GM23338 (cell line): Measurements from ENCODE around the gene CTBP2. TPM values are rescaled to one million over a fixed set of nuclear protein-coding genes. Genes with fewer than 3 reads are reported as not detected.
"Not testable (repeated sequence)": the region's sequence is repeated elsewhere in the genome, so short reads cannot be mapped to it uniquely, and the experiment has no call there.

Source experiments
- ATAC-seq: fragments of 200-7000 bp; cut with Tn5 transposase; 3 replicates; pipeline ENCODE4 v1.9.1; 2020
- DNase-seq: peaks from one replicate; pipeline ENCODE4 v3.0.0-alpha.2; 2015; ENCODE audit warnings: low spot score
- H2AFZ ChIP-seq: fragments of 200-600 bp; sonication (generic); 2 replicates; pipeline ENCODE4 v1.8.0; 2016; ENCODE audit warnings: antibody characterized with exemption, mild to moderate bottlenecking, moderate library complexity
- H3F3A ChIP-seq: fragments of 200-600 bp; sonication (generic); replicated peaks from 2 replicates; pipeline ENCODE4 v1.8.0; 2017; ENCODE audit warnings: antibody characterized with exemption, mixed run types, low read depth
- H3K27ac ChIP-seq: fragments of 200-600 bp; sonication (generic); 2 replicates; pipeline ENCODE4 v1.6.1; 2016; ENCODE audit warnings: low read depth
- H3K27me3 ChIP-seq: fragments of 200-600 bp; sonication (generic); 2 replicates; pipeline ENCODE4 v1.8.0; 2016; ENCODE audit warnings: mild to moderate bottlenecking, mixed run types, moderate library complexity; ENCODE audit not compliant: insufficient read depth
- H3K36me3 ChIP-seq: fragments of 200-600 bp; sonication (generic); 2 replicates; pipeline ENCODE4 v1.8.0; 2016; ENCODE audit warnings: mild to moderate bottlenecking; ENCODE audit not compliant: insufficient read depth
- H3K4me1 ChIP-seq: fragments of 200-600 bp; sonication (generic); 2 replicates; pipeline ENCODE4 v1.8.0; 2016; ENCODE audit warnings: mild to moderate bottlenecking, moderate library complexity; ENCODE audit not compliant: insufficient read depth
- H3K4me2 ChIP-seq: fragments of 200-600 bp; sonication (generic); 2 replicates; pipeline ENCODE4 v1.7.1; 2017; ENCODE audit warnings: mixed run types
- H3K4me3 ChIP-seq: fragments of 200-600 bp; sonication (generic); 2 replicates; pipeline ENCODE4 v1.6.1; 2016; ENCODE audit warnings: mixed run types
- H3K79me2 ChIP-seq: fragments of 200-600 bp; sonication (generic); replicated peaks from 2 replicates; pipeline ENCODE4 v1.8.0; 2017; ENCODE audit warnings: mild to moderate bottlenecking; ENCODE audit not compliant: insufficient read depth
- H3K9me2 ChIP-seq: fragments of 200-600 bp; sonication (generic); 2 replicates; pipeline ENCODE4 v1.8.0; 2017; ENCODE audit not compliant: insufficient read depth
- H4K20me1 ChIP-seq: fragments of 200-600 bp; sonication (generic); replicated peaks from 2 replicates; pipeline ENCODE4 v1.8.0; 2017; ENCODE audit warnings: mild to moderate bottlenecking; ENCODE audit not compliant: insufficient read depth
- H3K27ac Mint-ChIP-seq: 2 replicates; pipeline ENCODE4 v1.8.0; 2020; ENCODE audit warnings: inconsistent platforms, mild to moderate bottlenecking, moderate library complexity, mixed read lengths
- H3K27me3 Mint-ChIP-seq: 3 replicates; pipeline ENCODE4 v1.8.0; 2022; ENCODE audit warnings: low read depth, mild to moderate bottlenecking, moderate library complexity, mixed read lengths, inconsistent platforms; ENCODE audit not compliant: insufficient read depth, poor library complexity
- H3K36me3 Mint-ChIP-seq: 3 replicates; pipeline ENCODE4 v1.8.0; 2021; ENCODE audit warnings: low read depth, mild to moderate bottlenecking, inconsistent platforms, moderate library complexity, mixed read lengths
- H3K4me1 Mint-ChIP-seq: 3 replicates; pipeline ENCODE4 v1.8.0; 2020; ENCODE audit warnings: mild to moderate bottlenecking, inconsistent platforms, mixed read lengths
- H3K4me3 Mint-ChIP-seq: 3 replicates; pipeline ENCODE4 v1.8.0; 2021; ENCODE audit warnings: moderate library complexity, mild to moderate bottlenecking, inconsistent platforms, mixed read lengths
- H3K9me3 Mint-ChIP-seq: 3 replicates; pipeline ENCODE4 v1.8.0; 2020; ENCODE audit warnings: moderate library complexity, mild to moderate bottlenecking, inconsistent platforms, mixed read lengths
- CREB1 ChIP-seq: fragments of 250-450 bp; sonication (Bioruptor Pico); IDR thresholded peaks from 2 replicates; pipeline ENCODE4 v1.5.0; 2020; ENCODE audit warnings: low read depth, mild to moderate bottlenecking, moderate library complexity
- EZH2phosphoT487 ChIP-seq: fragments of 200-600 bp; sonication (generic); IDR thresholded peaks from one replicate; pipeline ENCODE4 v1.8.1; 2018; ENCODE audit warnings: antibody characterized with exemption; ENCODE audit not compliant: unreplicated experiment
- JUNB ChIP-seq: IDR thresholded peaks from one replicate; pipeline ENCODE4 v1.6.1; 2016; ENCODE audit warnings: antibody characterized with exemption; ENCODE audit not compliant: unreplicated experiment
- NANOG ChIP-seq: IDR thresholded peaks from 2 replicates; pipeline ENCODE4 v1.6.1; 2016; ENCODE audit warnings: antibody characterized with exemption, borderline replicate concordance
- POLR2AphosphoS5 ChIP-seq: IDR thresholded peaks from 2 replicates; pipeline ENCODE4 v1.6.1; 2016; ENCODE audit warnings: antibody characterized with exemption, low read depth
- ZNF331 ChIP-seq: fragments of 250-450 bp; sonication (Bioruptor Pico); IDR thresholded peaks from 2 replicates; pipeline ENCODE4 v1.5.0; 2020; ENCODE audit warnings: low read depth, mild to moderate bottlenecking, moderate library complexity
- polyA plus RNA-seq: library from polyadenylated mRNA; unstranded; fragments of >200 nt; fragmentation: Nextera tagmentation; extraction: Ambion mirVana; gene quantifications from 2 replicates; pipeline ENCODE4 v1.2.1, GENCODE V29; 2016
- total RNA-seq: library from RNA; depleted of rRNA; stranded (reverse); fragments of >200 nt; shearing (Covaris generic); gene quantifications from 2 replicates; pipeline ENCODE4 v1.2.3, GENCODE V29; 2014
- TF ChIP-seq, protein P1 (sequence below): fragments of 250-450 bp; sonication (Bioruptor Pico); IDR thresholded peaks from 2 replicates; pipeline ENCODE4 v1.5.0; 2020; ENCODE audit warnings: mild to moderate bottlenecking, moderate library complexity

CTBP2 gene
- total and polyA plus RNA-seq, 2 experiments from 2014 or later: 133 to 265 TPM

DNA sequence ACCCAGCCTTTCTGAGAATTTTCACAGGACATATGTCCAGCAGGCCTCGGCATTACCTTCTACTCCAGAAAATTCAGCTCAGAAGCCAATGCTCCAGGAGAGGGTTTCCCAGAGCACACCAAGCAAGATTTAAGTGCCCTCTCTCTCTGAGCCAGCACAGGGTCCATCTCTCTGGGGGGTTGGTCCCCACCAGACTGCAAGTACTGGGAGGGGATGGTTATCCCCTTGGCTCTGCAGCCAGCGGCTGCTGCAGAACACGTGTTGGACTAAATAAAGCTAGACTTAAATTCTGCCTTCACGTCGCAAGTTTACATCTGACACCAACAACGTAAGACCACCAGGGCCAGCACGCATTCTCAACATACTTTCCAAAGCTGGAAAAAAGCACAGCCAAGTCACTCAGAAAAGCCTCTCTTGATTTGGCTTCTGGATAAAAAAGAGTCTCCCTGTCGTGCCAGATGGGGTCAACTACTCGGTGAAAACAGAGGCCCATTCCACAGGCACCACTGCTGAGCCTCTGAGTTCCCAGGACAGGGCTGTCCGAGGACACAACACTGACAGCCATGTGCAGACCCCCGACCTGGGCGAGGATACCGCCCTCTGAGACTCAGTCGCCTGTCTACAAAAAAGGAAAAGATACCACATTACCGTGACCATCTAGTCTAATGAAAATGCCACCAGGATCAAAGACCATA lies 77.3 kb downstream of the CTBP2 start (continued):
- TF ChIP-seq, protein P1, sequence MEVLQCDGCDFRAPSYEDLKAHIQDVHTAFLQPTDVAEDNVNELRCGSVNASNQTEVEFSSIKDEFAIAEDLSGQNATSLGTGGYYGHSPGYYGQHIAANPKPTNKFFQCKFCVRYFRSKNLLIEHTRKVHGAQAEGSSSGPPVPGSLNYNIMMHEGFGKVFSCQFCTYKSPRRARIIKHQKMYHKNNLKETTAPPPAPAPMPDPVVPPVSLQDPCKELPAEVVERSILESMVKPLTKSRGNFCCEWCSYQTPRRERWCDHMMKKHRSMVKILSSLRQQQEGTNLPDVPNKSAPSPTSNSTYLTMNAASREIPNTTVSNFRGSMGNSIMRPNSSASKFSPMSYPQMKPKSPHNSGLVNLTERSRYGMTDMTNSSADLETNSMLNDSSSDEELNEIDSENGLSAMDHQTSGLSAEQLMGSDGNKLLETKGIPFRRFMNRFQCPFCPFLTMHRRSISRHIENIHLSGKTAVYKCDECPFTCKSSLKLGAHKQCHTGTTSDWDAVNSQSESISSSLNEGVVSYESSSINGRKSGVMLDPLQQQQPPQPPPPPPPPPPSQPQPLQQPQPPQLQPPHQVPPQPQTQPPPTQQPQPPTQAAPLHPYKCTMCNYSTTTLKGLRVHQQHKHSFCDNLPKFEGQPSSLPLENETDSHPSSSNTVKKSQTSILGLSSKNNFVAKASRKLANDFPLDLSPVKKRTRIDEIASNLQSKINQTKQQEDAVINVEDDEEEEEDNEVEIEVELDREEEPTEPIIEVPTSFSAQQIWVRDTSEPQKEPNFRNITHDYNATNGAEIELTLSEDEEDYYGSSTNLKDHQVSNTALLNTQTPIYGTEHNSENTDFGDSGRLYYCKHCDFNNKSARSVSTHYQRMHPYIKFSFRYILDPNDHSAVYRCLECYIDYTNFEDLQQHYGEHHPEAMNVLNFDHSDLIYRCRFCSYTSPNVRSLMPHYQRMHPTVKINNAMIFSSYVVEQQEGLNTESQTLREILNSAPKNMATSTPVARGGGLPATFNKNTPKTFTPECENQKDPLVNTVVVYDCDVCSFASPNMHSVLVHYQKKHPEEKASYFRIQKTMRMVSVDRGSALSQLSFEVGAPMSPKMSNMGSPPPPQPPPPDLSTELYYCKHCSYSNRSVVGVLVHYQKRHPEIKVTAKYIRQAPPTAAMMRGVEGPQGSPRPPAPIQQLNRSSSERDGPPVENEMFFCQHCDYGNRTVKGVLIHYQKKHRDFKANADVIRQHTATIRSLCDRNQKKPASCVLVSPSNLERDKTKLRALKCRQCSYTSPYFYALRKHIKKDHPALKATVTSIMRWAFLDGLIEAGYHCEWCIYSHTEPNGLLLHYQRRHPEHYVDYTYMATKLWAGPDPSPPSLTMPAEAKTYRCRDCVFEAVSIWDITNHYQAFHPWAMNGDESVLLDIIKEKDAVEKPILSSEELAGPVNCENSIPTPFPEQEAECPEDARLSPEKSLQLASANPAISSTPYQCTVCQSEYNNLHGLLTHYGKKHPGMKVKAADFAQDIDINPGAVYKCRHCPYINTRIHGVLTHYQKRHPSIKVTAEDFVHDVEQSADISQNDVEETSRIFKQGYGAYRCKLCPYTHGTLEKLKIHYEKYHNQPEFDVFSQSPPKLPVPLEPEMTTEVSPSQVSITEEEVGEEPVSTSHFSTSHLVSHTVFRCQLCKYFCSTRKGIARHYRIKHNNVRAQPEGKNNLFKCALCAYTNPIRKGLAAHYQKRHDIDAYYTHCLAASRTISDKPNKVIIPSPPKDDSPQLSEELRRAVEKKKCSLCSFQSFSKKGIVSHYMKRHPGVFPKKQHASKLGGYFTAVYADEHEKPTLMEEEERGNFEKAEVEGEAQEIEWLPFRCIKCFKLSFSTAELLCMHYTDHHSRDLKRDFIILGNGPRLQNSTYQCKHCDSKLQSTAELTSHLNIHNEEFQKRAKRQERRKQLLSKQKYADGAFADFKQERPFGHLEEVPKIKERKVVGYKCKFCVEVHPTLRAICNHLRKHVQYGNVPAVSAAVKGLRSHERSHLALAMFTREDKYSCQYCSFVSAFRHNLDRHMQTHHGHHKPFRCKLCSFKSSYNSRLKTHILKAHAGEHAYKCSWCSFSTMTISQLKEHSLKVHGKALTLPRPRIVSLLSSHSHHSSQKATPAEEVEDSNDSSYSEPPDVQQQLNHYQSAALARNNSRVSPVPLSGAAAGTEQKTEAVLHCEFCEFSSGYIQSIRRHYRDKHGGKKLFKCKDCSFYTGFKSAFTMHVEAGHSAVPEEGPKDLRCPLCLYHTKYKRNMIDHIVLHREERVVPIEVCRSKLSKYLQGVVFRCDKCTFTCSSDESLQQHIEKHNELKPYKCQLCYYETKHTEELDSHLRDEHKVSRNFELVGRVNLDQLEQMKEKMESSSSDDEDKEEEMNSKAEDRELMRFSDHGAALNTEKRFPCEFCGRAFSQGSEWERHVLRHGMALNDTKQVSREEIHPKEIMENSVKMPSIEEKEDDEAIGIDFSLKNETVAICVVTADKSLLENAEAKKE (CRISPR knock-in tag): no peak
- TF ChIP-seq ZNF331 (CRISPR knock-in tag) (no peak), CREB1 (CRISPR knock-in tag) (no peak), EZH2phosphoT487 (no peak), JUNB (no peak), NANOG (no peak), POLR2AphosphoS5 (no peak)

DNA sequence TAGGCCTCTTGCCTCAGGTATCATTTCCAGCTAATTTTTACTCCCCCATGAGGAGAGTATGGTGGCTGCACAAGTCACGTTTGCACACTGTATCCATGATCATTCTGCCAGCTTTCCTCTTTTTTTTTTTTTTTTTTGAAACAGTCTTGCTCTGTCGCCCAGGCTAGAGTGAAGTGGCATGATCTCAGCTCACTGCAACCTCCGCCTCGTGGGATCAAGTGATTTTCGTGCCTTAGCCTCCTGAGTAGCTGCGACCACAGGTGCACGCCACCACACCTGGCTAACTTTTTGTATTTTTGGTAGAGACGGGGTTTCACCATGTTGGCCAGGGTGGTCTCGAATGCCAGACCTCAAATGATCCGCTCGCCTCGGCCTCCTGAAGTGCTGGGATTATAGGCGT lies 77.9 kb downstream of the CTBP2 start:
- H3K27me3 Mint-ChIP-seq: peaks cover 41% of the 10 kb centered on the region
- not testable (repeated sequence) for H3K27ac ChIP-seq, H3K9me3 Mint-ChIP-seq, H3K4me3 Mint-ChIP-seq, H2AFZ ChIP-seq, H3F3A ChIP-seq, H3K27ac Mint-ChIP-seq, H3K27me3 ChIP-seq, H3K36me3 ChIP-seq, DNase-seq, H3K4me3 ChIP-seq, H3K4me2 ChIP-seq, ATAC-seq, H3K9me2 ChIP-seq
- H3K4me1 Mint-ChIP-seq: peaks cover 85% of the 10 kb centered on the region
- Histone ChIP-seq H3K79me2 (peaks cover 100% of the 10 kb centered on the region), H4K20me1 (peaks cover 95% of the 10 kb centered on the region), H3K4me1 (peaks cover 14% of the 10 kb centered on the region; the same call in 1 of the 2 replicates)
- H3K36me3 Mint-ChIP-seq: peaks cover 83% of the 10 kb centered on the region
